Measurements from ENCODE around the gene STAT1.

- TF ChIP-seq CTCF (IDR thresholded peaks at IDR 0.05 in 2 of 3, conservative IDR thresholded peaks at IDR 0.05 in 1 of 3; ENCODE audit: borderline replicate concordance in 1 of 3, insufficient read depth in 1 of 3, low read depth in 2 of 3, low read length in 2 of 3) (no peak), POLR2A (IDR thresholded peaks at IDR 0.05; ENCODE audit: borderline replicate concordance, extremely low read depth, insufficient read depth, insufficient read length) (no peak), POLR2AphosphoS5 (IDR thresholded peaks at IDR 0.05; ENCODE audit: low read depth, low read length) (no peak), CEBPB (IDR thresholded peaks at IDR 0.05; ENCODE audit: low read depth) (no peak)
Observed at GRCh38 chr2:190981333-190981732, 32.6 kb downstream of the STAT1 start.

All from HCT116 (cell line).